GM12878 (cell line): ENCODE data around the gene WWTR1. TPM values are rescaled to one million over a fixed set of nuclear protein-coding genes. Genes with fewer than 3 reads are reported as not detected.

Source experiments
- ATAC-seq: fragments of 200-7000 bp; cut with Tn5 transposase; 3 replicates; pipeline ENCODE4 v1.9.1; 2020; ENCODE audit warnings: mild to moderate bottlenecking, moderate library complexity
- BruUV-seq: library from RNA; stranded (reverse); fragments of 400-500 nt; replicated peaks from 2 replicates; lab custom pipeline; 2021; lab: Mats Ljungman, UMichigan
- CTCF ChIA-PET: fragments of 300-600 bp; sonication (Branson Sonifier 250); formaldehyde crosslinking; extraction: SDS; loops from one replicate; lab custom pipeline; 2021; ENCODE audit warnings: inconsistent platforms; lab: Yijun Ruan, JAX
- POLR2A ChIA-PET: fragments of 350-600 bp; formaldehyde crosslinking; extraction: SDS; loops from one replicate; lab custom pipeline; 2021; ENCODE audit warnings: inconsistent platforms; lab: Charles Lee
- RAD21 ChIA-PET: fragments of 300-600 bp; sonication (Branson Sonifier 250); formaldehyde crosslinking; loops from one replicate; lab custom pipeline; 2023; ENCODE audit warnings: antibody characterized with exemption; ENCODE audit not compliant: unreplicated experiment; lab: Charles Lee
- SMC1A ChIA-PET: fragments of 300-600 bp; sonication (Branson Sonifier 250); formaldehyde crosslinking; loops from one replicate; lab custom pipeline; 2023; ENCODE audit not compliant: unreplicated experiment, uncharacterized antibody; lab: Charles Lee
- DNase-seq: peaks from one replicate; pipeline ENCODE4 v3.0.0-alpha.2; 2011; ENCODE audit warnings: low read depth, low spot score
- FAIRE-seq: peaks from 3 replicates; lab custom pipeline; 2011; peaks lifted over from hg19 to GRCh38; lab: Jason Lieb, UNC
- H2AFZ ChIP-seq: 2 replicates; pipeline ENCODE4 v1.6.0; 2011; ENCODE audit warnings: low read depth, low read length, control low read depth; ENCODE audit not compliant: control insufficient read depth
- H3K27ac ChIP-seq: 2 replicates; pipeline ENCODE4 v1.5.1; 2011; ENCODE audit warnings: control low read depth; ENCODE audit not compliant: control insufficient read depth, insufficient read depth
- H3K27me3 ChIP-seq, 2 experiments: replicated peaks in 1 of 2; 2 replicates each; pipeline versions ENCODE4 v1.6.0 to v1.6.1; 2011; ENCODE audit warnings: low read length in 1 of 2; ENCODE audit not compliant: control insufficient read depth in 2 of 2, insufficient read depth in 2 of 2
- H3K36me3 ChIP-seq, 2 experiments: 2 replicates each; pipeline ENCODE4 v1.5.1; 2011; ENCODE audit warnings: low read length in 1 of 2; ENCODE audit not compliant: control insufficient read depth in 2 of 2, insufficient read depth in 2 of 2
- H3K4me1 ChIP-seq: 2 replicates; pipeline ENCODE4 v1.6.1; 2011; ENCODE audit warnings: mild to moderate bottlenecking, low read length, moderate library complexity, mixed read lengths; ENCODE audit not compliant: control insufficient read depth, insufficient read depth
- H3K4me2 ChIP-seq: 2 replicates; pipeline ENCODE4 v1.6.0; 2011; ENCODE audit warnings: control low read depth; ENCODE audit not compliant: control insufficient read depth, insufficient read depth
- H3K4me3 ChIP-seq: fragments of 200-600 bp; sonication (generic); 2 replicates; pipeline ENCODE4 v1.5.1; 2016
- H3K79me2 ChIP-seq: 2 replicates; pipeline ENCODE4 v1.6.0; 2011; ENCODE audit warnings: low read length; ENCODE audit not compliant: control insufficient read depth, insufficient read depth
- H3K9ac ChIP-seq: 2 replicates; pipeline ENCODE4 v1.8.0; 2011; ENCODE audit warnings: low read length, control low read depth, mixed read lengths; ENCODE audit not compliant: control insufficient read depth, insufficient read depth
- H3K9me3 ChIP-seq: replicated peaks from 3 replicates; pipeline ENCODE4 v1.5.1; 2011; ENCODE audit warnings: mild to moderate bottlenecking, low read length; ENCODE audit not compliant: control insufficient read depth, insufficient read depth
- H4K20me1 ChIP-seq: 2 replicates; pipeline ENCODE4 v1.6.0; 2011; ENCODE audit not compliant: control insufficient read depth, insufficient read depth
- CEBPB ChIP-seq, 2 experiments: fragments of 150-350 bp in 1 of 2; IDR thresholded peaks; 2 replicates each; pipeline ENCODE4 v1.6.1; 2012 to 2014; ENCODE audit warnings: low read depth in 2 of 2, low read length in 2 of 2, borderline replicate concordance in 1 of 2, inconsistent platforms in 1 of 2
- CHD2 ChIP-seq: IDR thresholded peaks from 2 replicates; pipeline ENCODE4 v1.6.1; 2011; ENCODE audit warnings: low read depth, low read length, improper control_type of control experiment, borderline replicate concordance
- DPF2 ChIP-seq: fragments of 450-650 bp; IDR thresholded peaks from 2 replicates; pipeline ENCODE4 v1.6.1; 2017; ENCODE audit warnings: mild to moderate bottlenecking
- EP300 ChIP-seq, 2 experiments: fragments of 150-350 bp in 1 of 2; IDR thresholded peaks; 2 replicates each; pipeline ENCODE4 v1.6.1; 2011 to 2012; ENCODE audit warnings: low read depth in 2 of 2, low read length in 2 of 2, borderline replicate concordance in 1 of 2, improper control_type of control experiment in 1 of 2, inconsistent platforms in 1 of 2; ENCODE audit not compliant: control insufficient read depth in 1 of 2
- HDAC6 ChIP-seq: fragments of 200-600 bp; sonication (generic); IDR thresholded peaks from one replicate; pipeline ENCODE4 v1.8.0; 2017; ENCODE audit warnings: antibody characterized with exemption; ENCODE audit not compliant: unreplicated experiment
- NR2F1 ChIP-seq: fragments of 450-650 bp; conservative IDR thresholded peaks from 2 replicates; pipeline ENCODE4 v1.6.1; 2017; ENCODE audit warnings: mild to moderate bottlenecking
- RB1 ChIP-seq: fragments of 450-650 bp; formaldehyde crosslinking; IDR thresholded peaks from 2 replicates; pipeline ENCODE4 v1.6.1; 2017; ENCODE audit warnings: mild to moderate bottlenecking, borderline replicate concordance
- SIN3A ChIP-seq: IDR thresholded peaks from 2 replicates; pipeline ENCODE4 v1.6.1; 2012; ENCODE audit warnings: low read depth, low read length, improper control_type of control experiment
- SMARCA5 ChIP-seq: fragments of 450-650 bp; IDR thresholded peaks from 2 replicates; pipeline ENCODE4 v1.6.1; 2017; ENCODE audit warnings: mild to moderate bottlenecking
- SREBF1 ChIP-seq: IDR thresholded peaks from 2 replicates; pipeline ENCODE4 v1.6.1; 2012; ENCODE audit warnings: mild to moderate bottlenecking, low read length
- STAT3 ChIP-seq: IDR thresholded peaks from 2 replicates; pipeline ENCODE4 v1.6.1; 2011; ENCODE audit warnings: low read depth, low read length, improper control_type of control experiment
- WGBS: methylation state at CpG from one replicate; pipeline ENCODE4 v1.1.6; 2016; ENCODE audit warnings: low lambda C conversion rate; ENCODE audit not compliant: insufficient replicate concordance, insufficient coverage; ENCODE audit errors: missing lambda C conversion rate; 5-methylcytosine and 5-hydroxymethylcytosine counted together
- in situ Hi-C: fragments of 300-500 bp; cut with MboI; formaldehyde crosslinking; loops from 9 replicates; pipeline ENCODE4 v1.14.3; 2018; ENCODE audit warnings: mixed read lengths
- intact Hi-C: fragments of 100-400 bp; cut with micrococcal nuclease; formaldehyde crosslinking; loops from one replicate; pipeline ENCODE4 v1.14.2; 2022; ENCODE audit not compliant: unreplicated experiment
- polyA plus RNA-seq, 11 experiments: library from polyadenylated mRNA; depleted of rRNA in 4 of 11; unstranded in 6 of 11; stranded (reverse) in 5 of 11; fragments of >200 nt; fragmentation: Nextera tagmentation in 4 of 11; fragmentation: Illumina TruSeq in 1 of 11; extraction: Ambion mirVana in 4 of 11; extraction: Trizol in 1 of 11; gene quantifications; 1 replicate in 1 of 11; 2 replicates in 10 of 11; pipeline versions ENCODE4 v1.2.1 to v1.2.3, GENCODE V29; 2011 to 2016; ENCODE audit warnings: inconsistent platforms in 2 of 11, missing spikeins in 2 of 11, low read depth in 1 of 11
- total RNA-seq, 4 experiments: library from RNA; depleted of rRNA in 3 of 4; stranded (reverse); fragments of >200 nt in 3 of 4; fragmentation: Illumina TruSeq in 1 of 4; extraction: Trizol in 1 of 4; gene quantifications; 2 replicates each; pipeline versions ENCODE4 v1.2.1 to v1.2.3, GENCODE V29; 2013 to 2021

The WWTR1 gene
- total and polyA plus RNA-seq, 10 of the 15 experiments (the other 5 are each of a cell fraction or from before 2014, with no cell fraction given) = 2.5 to 18.5 (median 5.8) TPM

DNA sequence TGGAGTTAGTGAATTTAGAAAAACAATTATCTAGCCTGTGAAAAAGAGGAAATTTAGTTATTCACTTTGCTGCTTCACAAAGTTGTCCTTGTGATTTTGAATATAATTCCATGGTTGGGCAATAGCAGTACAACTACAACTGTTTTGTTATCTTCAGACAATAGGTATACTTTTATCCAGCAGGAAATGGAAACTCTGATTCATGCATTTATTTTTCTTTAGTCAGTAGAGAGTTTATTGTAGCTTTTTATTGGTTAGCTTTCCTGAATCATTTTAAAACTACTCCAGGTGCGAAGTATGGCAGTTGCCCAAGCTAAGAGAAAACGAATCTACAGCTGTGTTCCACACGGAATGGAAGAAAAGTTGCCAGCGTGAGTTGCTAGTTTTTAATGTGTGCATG, 103.0 kb downstream of the WWTR1 start:
- ATAC-seq (no peak), FAIRE-seq (no peak), DNase-seq (no peak)
- SMC1A ChIA-PET = interaction anchor here (0.7 to 3.1 kb wide), 9 partner anchors 8 to 216 kb away, joined by 3 to 9 read pairs (median 3); no protein-coding TSS in a partner anchor
- no peaks in the 10 kb centered on the region for H3K9me3 ChIP-seq
- TF ChIP-seq SIN3A (no peak), RB1 (no peak), CHD2 (no peak), HDAC6 (no peak), NR2F1 (no peak), SMARCA5 (no peak), EP300 (IDR thresholded peaks at IDR 0.05; ENCODE audit: borderline replicate concordance in 1 of 2, control insufficient read depth in 1 of 2, low read depth in 2 of 2, low read length in 2 of 2) (no peak), DPF2 (no peak), SREBF1 (no peak), STAT3 (no peak), CEBPB (IDR thresholded peaks at IDR 0.05; ENCODE audit: borderline replicate concordance in 1 of 2, low read depth in 2 of 2, low read length in 2 of 2) (no peak)
- no peaks in the 10 kb centered on the region for H3K27me3 ChIP-seq
- H3K4me2 ChIP-seq = no peak overlapping the region
- RAD21 ChIA-PET = interaction anchor here (1.6 to 2.0 kb wide), 3 partner anchors 14 to 104 kb away, joined by 5 to 6 read pairs (median 6); no protein-coding TSS in a partner anchor
- H4K20me1 ChIP-seq = no peaks in the 10 kb centered on the region
- 62% methylated on average over 4 of the region's 4 CpGs for WGBS
- no peak overlapping the region for H3K4me3 ChIP-seq
- peaks cover 9% of the 10 kb centered on the region for H3K4me1 ChIP-seq
- in situ Hi-C loops = no loop called here
- intact Hi-C loops = no loop called here
- no peak overlapping the region for H3K27ac ChIP-seq
- no peak overlapping the region for H2AFZ ChIP-seq
- H3K79me2 ChIP-seq = no peaks in the 10 kb centered on the region
- H3K9ac ChIP-seq = no peak overlapping the region
- CTCF ChIA-PET = interaction anchor here (0.6 to 3.6 kb wide), 6 partner anchors 10 to 345 kb away, joined by 3 to 20 read pairs (median 5); no protein-coding TSS in a partner anchor
- no peaks in the 10 kb centered on the region; a peak in 1 of 4 replicates for H3K36me3 ChIP-seq
- no TSS peak for BruUV-seq
- POLR2A ChIA-PET = interaction anchor here (0.7 to 2.3 kb wide), 3 partner anchors 9 to 57 kb away, joined by 3 to 7 read pairs (median 5); no protein-coding TSS in a partner anchor
